SKM-1 (cell line): ENCODE data around the gene NCOA3.

Experiments used
- DNase-seq: peaks from one replicate; lab custom pipeline; 2025; ENCODE audit not compliant: unreplicated experiment; lab: John Stamatoyannopoulos, UW

Gene NCOA3

GRCh38 chr20:47664068-47664437 is 162.4 kb downstream of the NCOA3 start:
- no peak for DNase-seq

DNA sequence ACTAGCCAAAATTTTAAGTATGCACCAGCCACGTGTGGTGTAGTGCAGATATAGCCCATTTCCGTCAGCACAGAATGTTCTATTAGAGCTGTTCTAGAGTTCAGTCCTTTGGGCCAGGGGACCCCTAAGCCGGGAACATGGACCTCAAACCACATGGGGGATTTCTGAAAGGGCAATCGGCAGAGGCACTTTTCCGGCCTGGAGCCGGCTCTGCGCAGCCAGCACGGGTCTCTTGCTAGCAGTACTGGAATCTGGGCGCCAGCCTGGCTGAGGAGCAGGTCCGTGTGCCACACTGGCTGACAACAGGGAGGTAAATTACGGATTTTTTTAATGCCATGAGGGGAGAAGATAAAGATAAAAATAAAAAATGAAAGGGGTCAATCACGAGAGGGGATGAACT is 163.1 kb downstream of the NCOA3 start:
- DNase-seq, result no peak

DNA sequence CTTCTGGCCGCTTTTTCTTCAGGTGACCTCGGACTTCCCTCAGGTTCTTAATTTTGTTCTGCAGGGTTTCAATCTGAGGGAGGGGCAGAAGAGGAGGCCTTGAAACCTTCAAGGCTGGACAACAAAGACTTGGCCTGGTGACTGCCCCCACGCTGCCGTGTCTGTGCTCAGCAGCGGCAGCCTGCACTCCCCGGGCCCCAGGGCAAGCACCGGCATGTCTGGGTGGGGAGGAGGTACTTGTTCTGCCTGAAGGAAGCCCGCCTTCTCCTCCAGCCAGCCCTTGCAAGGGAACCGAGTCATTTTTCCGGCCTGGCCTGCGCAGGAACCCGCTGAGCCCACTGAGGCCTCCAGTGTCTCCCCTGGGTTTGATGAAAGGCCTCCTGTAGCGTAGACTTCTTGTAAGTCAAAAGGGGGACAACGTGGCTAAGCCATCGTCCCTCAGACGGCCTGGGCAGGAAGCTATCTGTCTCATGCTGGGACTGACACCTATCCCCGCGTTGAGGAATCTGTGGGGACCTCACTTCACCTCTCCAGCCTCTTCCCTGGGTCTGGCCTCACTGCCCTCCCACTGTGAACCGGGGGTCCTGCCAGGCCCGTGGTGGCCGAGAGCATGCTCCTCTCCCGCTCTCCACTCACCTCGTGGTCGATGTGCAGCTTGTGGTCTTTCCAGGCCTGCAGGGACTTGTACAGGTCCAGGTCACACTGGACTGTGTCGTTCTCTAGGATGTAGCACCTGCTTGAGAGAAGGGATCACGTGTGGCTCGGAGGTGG is 163.7 kb downstream of the NCOA3 start:
- no peak for DNase-seq

GRCh38 chr20:47666304-47666703 is 164.6 kb downstream of the NCOA3 start:
- DNase-seq, result no peak

- DNase-seq, result no peak
These were observed 165.4 kb downstream of the NCOA3 start for GRCh38 chr20:47667086-47667485.

DNA sequence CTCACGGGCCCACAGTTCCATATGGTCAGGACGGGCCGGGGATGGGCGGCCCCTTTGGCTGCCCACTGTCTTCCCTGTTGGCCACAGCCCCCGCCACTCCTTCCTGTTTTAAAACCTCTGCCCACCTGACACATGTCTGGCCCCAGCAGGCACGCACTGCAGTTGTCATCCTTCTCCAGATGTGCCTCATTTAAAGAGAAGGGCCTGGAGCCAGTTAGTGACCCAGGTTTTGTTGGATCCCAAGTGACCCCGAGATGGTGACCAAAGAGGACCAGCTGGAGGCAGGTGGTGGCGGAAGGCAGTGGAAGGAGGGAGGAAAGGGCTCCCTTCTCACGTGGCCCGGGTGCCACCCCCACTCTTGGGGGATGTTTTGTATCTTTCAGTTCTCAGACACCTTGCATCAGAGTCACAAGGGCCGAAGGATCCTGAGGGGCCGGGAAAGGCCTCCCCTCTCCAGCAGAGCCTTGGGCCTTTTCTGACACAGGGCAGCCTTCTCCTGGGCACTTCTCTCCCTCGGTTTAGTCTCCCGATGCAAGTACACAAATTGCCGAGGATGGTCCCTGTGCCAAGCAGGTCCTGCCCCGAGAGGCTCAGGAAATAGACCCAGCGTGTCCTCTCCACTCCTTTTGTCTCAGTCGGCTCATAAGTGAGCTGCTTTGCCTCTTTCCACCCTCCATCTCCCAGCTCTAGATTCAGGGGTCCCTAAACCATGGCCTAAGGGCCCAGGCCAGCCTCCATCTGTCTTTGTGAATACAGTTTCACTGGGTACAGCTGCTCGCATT is 166.0 kb downstream of the NCOA3 start:
- DNase-seq, result no peak

DNA sequence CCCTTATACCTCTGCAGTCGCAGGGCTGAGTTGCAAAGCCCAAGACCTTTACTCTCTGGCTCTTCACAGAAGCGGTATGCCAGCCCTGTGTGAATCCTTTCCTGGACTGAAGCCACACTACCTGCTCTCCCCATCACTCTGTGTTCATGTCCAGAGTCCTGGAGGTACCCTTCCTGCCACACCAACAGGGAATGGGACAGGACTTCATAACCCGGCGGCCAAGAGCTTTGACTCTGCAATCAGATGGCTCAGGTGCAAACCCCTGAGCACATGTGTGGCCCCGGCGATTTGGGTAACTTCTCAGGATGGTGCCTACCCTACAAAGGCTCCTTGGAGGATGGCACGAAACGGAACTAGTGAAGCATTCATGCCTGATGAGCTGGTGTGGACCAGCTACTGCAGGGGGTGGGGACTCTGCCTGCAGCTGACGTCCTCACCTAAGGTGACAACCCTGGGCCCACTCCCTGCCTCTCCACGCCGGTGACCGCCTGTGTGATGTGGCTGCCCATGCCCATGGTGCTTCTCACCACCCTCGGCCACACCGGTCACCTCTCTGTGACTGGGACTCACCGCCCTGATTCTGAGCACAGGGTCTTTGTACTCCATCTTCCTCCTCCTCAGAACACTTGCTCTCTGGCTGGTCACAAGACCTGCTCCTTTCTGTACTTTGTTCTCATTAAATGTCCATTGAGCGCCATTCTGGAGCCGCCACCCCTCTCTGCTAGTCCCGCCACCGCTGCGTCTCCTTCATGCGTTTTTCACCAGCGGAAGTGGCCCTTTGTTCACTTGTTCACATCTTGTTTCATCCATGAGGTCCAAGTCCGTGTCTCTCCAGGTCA is 166.8 kb downstream of the NCOA3 start:
- DNase-seq, result no peak

GRCh38 chr20:47669152-47669425 is 167.4 kb downstream of the NCOA3 start:
- DNase-seq, result no peak

DNA sequence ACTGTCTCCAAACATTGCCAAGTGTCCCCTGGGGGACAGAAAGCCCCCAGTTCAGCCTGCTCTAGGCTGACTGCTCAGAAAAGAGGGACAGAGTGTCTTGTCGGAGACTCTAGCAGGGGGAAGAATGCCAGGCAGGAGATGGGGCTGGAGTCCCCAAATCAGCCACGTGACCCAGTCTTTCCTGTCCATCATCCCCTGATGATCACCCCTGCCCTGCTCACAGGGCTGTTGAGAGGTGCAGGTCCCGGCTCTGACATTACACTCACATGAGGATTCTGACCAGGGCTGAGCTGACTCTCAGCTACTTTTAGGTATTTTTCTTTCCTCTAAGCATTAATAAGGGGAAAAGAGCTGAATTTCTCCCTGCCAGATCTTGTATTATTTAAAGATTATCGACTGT is 167.8 kb downstream of the NCOA3 start:
- DNase-seq, result no peak

- no peak for DNase-seq
These were observed 168.5 kb downstream of the NCOA3 start for GRCh38 chr20:47669927-47670890.

- DNase-seq, result no peak
These were observed 169.2 kb downstream of the NCOA3 start for GRCh38 chr20:47670913-47671312.

- DNase-seq, result no peak
These were observed 170.5 kb downstream of the NCOA3 start for GRCh38 chr20:47672166-47672565.

DNA sequence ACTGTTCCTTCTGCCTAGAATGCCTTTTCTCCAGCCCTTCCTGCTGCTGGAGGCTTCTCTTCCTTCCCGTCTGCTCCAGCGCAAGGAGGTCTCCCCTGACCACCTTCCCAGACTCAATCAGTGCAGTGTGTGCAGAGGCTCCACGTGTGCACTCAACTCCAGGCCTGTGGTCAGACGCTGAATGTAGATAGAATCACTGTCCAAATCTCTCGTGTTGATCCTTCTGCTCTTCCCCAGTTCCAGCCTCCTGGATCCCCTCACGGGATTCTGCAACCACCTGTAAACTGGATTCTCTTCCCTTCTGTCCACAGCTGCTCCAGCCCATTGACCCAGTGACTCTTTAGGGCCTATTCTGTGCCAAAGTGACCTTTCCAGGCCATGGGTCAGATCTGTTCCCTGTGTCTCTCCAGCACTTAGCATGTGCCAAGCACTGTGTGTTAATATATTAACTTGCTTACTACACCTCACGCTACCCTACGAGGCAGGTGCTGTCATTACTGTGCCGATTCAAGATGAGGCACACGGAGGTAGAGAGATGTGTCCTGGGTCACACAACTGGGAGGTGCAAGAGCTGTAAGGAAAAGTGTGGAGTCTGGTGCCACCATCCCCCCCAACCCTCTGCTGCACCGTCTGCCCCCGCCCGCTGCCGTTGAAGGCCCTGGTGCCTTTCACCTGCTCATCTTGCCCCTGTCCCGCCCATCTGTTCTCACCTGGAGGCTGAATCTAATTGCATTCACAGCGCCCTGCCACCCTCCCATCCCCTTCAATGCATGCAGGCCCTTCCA is 171.4 kb downstream of the NCOA3 start:
- DNase-seq, result no peak

DNA sequence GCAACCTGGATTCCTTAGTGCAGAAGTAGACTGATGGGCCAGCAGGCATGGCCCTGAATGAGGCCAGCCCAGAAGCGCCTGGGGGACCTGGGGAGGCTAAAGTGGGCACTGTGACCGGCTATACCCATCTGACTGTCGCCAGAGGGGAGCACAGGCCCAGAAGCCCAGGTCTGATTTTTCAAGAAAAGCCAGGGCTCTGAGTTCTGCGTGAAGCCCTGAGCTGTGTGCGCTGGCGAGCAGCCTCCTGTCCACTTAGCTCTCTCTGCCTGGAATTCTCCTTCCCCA is 171.9 kb downstream of the NCOA3 start:
- DNase-seq, result no peak

DNA sequence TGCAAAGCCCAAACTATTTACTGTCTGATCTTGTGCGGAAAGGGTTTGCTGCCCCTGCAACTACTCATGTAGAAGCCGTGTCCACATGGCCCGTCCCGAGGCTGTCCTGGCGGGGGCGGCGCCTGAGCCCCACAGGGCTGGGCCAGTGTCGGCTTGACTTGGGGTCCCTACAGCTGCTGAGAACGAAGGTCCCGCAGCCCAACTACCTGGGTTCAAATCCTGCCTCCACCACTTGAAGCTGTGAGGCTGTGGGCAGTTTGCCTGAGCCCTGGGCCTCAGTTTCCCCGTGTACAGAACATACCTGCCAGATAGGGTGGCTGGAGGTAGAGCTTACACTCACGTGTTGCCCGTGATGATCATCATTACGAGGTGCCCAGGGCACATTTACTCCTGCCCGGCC is 172.5 kb downstream of the NCOA3 start:
- no peak for DNase-seq

- DNase-seq, result no peak
These were observed 173.0 kb downstream of the NCOA3 start for GRCh38 chr20:47674686-47675085.

DNA sequence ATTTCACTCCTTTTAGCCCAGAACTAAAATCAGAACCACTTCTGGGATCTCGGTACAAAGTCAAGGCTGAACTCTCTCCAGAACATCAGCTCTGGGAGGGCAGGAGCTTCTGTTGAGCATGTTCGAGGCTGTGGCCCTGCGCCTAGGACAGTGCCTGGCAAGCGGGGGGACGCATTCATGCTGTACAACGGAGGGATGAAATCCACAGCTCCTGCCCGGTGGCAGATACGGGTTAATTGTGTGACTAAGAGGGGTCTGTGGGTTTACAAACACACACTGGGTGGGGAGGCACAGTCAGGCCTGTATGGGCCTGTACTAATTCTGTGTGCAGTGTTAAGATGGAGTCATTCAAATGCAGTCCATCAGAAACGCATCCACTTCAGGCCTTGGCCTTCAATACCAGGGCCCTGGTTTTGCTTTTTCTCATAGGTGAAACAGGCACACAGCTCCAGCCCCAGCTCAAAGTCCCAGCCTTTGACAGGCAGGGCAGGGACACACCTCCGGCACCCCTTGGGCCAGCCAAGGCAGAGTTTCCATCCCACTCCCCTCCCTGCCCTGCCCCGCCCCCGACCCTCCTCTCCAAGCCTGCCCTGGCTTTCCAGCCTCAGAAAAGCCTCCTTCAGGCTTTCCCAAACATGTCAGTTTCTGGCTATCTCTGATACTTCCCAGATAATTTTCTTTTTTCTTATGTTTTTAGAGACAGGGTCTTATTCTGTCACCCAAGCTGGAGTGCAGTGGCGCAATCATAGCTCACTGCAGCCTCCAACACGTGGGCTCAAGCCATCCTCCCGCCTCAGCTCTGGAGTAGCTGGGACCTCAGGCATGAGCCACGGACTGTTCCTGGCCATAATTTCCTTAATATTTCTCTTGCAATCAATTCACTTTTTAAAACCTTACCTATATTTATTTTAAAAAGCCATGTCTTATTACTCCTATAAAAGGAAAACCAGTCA is 173.8 kb downstream of the NCOA3 start:
- DNase-seq, result no peak

DNA sequence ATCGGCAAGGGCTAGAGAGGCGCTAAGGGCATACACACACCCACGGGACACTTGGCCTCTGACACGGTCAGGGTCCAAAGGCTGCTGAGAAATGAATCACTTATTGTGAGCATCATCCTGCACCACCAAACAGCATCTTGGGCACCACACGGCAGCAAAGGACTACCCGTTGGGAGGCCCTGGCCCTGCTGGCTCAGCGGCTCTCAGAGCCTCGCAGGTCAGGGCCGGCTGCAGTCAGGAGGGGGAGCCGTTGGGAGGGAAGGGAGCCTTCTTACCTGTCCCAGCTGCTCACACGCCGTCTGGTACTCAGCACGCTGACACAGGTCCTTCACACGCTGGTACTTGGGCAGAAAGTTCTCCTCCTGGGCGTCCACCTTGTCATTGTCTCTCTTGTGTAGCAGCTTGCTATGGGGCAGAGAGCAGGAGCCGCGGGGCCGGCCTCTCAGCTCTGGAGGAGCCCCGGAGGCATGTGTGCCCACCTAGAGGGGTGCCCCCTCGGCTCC is 174.6 kb downstream of the NCOA3 start:
- DNase-seq, result no peak
